ENCODE results near the gene SPATA17. TPM values are rescaled to one million over a fixed set of nuclear protein-coding genes. Genes with fewer than 3 reads are reported as not detected.
"Not testable (repeated sequence)": the region's sequence is repeated elsewhere in the genome, so short reads cannot be mapped to it uniquely, and the experiment has no call there.

SPATA17 gene
- total RNA-seq, 2 donors from 2014 or later: not detected

DNA sequence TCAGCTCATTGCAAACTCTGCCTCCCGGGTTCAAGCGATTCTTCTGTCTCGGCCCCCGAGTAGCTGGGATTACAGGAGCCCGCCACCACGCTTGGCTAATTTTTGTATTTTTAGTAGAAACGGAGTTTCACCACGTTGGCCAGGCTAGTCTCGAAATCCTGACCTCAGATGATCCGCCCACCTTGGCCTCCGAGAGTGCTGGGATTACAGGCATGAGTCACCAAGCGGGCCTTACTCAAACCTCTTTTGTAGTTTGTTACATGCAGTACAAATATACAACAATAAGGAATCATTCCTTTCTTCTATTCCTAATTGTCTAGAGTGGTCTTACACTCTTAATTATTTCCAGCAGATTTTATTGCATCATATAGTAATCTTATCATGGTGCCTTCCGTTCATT is 16.6 kb downstream of the SPATA17 start:
- Mint-ChIP-seq H3K27ac (no peak overlapping the region), H3K9me3 (no peaks in the 10 kb centered on the region), H3K4me3 (no peak overlapping the region), H3K36me3 (ENCODE audit: low read depth) (no peaks in the 10 kb centered on the region), H3K27me3 (peaks cover 9% of the 10 kb centered on the region), H3K4me1 (no peaks in the 10 kb centered on the region)
- no peak for ATAC-seq (replicated peaks)

DNA sequence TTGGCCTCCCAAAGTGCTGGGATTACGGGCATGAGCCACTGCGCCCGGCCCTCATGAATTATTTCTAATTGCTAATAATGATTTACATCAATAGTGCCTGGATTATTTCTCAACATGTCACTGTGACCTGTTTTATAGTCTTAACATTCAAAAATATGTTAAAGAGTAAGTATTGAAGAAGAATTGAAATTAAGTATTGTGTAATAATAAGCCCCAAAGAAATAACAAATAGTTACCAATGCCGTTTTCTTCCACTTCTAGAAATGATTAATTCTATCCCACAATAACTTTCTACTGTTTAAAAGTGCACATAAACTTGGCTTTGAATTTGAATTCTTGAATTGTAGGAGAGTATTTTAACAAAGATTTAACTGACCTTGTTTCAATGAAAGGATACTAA is 19.5 kb downstream of the SPATA17 start:
- no peak for ATAC-seq (replicated peaks)
- Mint-ChIP-seq H3K27ac (no peak overlapping the region), H3K36me3 (ENCODE audit: low read depth) (no peaks in the 10 kb centered on the region), H3K4me1 (no peaks in the 10 kb centered on the region), H3K9me3 (no peaks in the 10 kb centered on the region), H3K4me3 (no peak overlapping the region), H3K27me3 (peaks cover 3% of the 10 kb centered on the region)

DNA sequence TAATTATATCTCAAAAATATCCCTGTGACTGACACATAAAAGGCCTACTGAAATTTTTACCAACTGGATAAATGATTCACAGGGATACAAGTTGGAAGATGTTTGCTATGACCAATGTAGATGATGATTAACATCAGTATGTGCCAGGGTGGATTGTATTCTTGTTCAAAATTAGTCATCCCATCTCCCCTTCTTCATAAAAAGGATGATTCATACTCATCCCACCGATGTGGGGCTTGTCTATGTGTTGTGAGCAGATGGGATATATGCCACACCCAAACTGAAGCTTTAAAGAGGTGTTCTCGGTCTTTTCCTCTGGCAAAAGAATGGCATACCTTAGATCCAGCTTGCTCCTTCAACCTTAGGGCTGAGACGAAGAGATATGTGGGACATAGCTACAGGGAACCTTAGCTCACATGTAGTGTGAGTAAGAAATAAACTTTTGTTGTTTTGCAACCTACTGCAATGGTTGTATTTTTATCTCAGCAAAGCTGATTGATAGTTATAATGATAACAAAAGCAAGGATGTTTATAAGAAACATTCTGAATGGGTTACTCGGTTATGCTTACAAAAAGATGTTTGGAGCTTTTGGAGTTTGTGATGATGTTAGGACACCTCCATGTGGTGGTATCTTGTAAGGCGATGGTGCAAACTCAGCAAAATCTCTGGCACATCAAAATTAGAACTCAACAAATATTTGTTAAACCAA is 29.4 kb downstream of the SPATA17 start:
- no peaks in the 10 kb centered on the region for H3K36me3 Mint-ChIP-seq (ENCODE audit: low read depth)
- no peaks in the 10 kb centered on the region for H3K4me1 Mint-ChIP-seq
- H3K4me3 Mint-ChIP-seq: no peak overlapping the region
- H3K27ac Mint-ChIP-seq: no peak overlapping the region
- ATAC-seq (replicated peaks): peak; percentile 52
- no peaks in the 10 kb centered on the region for H3K9me3 Mint-ChIP-seq
- H3K27me3 Mint-ChIP-seq: no peaks in the 10 kb centered on the region

DNA sequence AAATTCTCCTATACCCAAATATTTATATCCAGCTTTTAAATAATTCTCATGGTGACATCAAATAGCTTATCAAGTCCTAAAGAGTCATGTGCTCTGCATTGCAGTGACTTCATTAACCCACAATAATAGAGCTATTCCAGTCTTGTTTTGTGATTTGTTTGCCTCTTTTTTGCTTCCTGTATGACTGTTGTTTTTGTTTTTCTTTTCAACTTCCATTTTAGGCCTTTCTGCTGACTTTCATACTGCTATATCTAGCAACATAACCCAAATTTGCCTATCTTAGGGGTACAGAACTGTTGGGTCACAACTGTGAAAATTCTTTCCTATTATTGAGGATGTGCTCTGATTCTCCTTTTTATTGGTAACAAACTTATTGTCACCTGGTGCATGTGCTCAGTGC is 30.3 kb downstream of the SPATA17 start:
- Mint-ChIP-seq H3K27ac (no peak overlapping the region), H3K4me3 (no peak overlapping the region), H3K4me1 (no peaks in the 10 kb centered on the region), H3K27me3 (no peaks in the 10 kb centered on the region), H3K36me3 (ENCODE audit: low read depth) (no peaks in the 10 kb centered on the region), H3K9me3 (no peaks in the 10 kb centered on the region)
- no peak for ATAC-seq (replicated peaks)

DNA sequence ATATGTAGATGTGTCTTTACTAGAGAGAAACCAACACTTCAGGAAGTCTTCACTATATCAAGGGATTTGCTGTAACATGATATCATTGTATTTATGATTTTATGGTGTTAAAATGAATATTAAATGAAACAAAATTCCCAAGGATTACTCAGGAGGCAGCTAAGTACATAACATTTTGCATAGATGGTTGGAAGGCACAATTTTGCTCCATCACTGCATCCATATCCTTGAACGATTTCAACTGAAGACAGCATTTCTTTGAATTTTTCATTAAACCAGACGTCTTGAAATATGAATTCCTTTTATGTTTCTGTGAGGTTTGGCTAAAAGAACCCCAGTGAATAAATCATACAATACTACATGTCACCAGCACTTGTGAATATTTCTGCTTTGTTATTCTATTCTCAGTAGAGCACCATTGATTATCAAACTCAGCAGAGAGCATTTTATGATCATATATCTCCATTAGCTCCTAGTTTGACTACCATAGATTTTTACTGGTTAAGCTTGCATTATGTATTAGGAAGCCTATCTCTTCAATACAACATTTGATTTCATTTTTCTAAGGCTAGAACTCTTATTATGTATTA is 37.3 kb downstream of the SPATA17 start:
- Mint-ChIP-seq H3K36me3 (ENCODE audit: low read depth) (no peaks in the 10 kb centered on the region), H3K27ac (no peak overlapping the region), H3K27me3 (peaks cover 13% of the 10 kb centered on the region), H3K4me3 (no peak overlapping the region), H3K4me1 (no peaks in the 10 kb centered on the region), H3K9me3 (no peaks in the 10 kb centered on the region)
- ATAC-seq (replicated peaks): no peak

DNA sequence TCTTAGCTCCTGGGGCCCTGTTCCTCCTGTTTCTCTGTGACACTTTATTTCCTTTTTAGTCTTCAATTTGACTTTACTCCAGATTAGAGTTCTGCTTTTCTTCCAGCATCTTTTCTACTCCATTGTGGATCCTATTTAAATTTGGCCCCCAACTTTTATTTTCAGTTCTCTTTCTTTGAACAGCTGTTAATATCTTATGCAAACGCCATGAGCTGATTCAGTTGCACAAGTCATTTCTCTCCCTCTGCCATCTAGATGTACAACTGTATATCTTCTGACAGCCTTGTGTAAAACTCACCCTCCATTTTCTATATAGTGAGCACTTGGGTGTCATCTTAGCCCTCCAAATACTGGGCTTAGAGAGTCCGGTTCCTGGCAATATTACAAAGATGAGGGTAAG is 42.2 kb downstream of the SPATA17 start:
- Mint-ChIP-seq H3K9me3 (no peaks in the 10 kb centered on the region), H3K4me1 (no peaks in the 10 kb centered on the region), H3K27me3 (peaks cover 17% of the 10 kb centered on the region), H3K36me3 (ENCODE audit: low read depth) (no peaks in the 10 kb centered on the region), H3K4me3 (no peak overlapping the region), H3K27ac (no peak overlapping the region)
- ATAC-seq (replicated peaks): no peak

DNA sequence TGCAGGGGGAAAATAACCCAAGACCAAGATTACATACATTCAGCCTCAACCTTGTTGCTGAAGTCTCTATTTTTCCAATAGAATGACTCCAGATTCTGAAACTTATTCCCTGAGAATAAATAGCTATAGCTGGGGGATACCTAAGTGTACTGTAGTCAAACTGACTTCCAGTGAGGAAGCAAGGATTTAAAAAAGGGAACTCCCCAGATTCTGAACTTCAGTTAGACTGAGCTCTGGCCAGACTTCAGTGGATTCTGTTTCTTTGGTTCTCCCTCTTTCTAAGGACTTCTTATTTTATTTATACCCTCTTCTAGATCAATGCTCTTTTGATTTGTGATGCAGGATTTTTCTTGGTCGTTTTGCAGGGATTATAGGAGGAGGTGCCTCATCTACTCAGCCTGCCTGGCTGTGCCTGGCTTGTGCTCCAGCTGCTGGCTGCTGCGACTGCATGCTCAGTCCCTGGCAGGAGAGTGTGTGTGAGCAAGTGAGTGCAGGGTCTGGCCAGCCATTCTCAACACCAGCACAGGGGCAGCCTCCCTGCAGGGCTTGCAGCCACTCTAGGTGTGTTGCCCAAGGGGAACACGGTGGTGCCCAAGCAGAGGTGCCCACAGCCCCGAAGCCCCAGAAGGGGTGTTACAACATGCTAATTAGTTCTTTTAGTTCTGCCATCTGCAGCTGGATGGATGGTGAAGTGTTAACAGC is 43.0 kb downstream of the SPATA17 start:
- Mint-ChIP-seq H3K27me3 (peaks cover 18% of the 10 kb centered on the region), H3K4me3 (no peak overlapping the region), H3K4me1 (no peaks in the 10 kb centered on the region), H3K9me3 (no peaks in the 10 kb centered on the region), H3K27ac (no peak overlapping the region), H3K36me3 (ENCODE audit: low read depth) (no peaks in the 10 kb centered on the region)
- no peak for ATAC-seq (replicated peaks)

DNA sequence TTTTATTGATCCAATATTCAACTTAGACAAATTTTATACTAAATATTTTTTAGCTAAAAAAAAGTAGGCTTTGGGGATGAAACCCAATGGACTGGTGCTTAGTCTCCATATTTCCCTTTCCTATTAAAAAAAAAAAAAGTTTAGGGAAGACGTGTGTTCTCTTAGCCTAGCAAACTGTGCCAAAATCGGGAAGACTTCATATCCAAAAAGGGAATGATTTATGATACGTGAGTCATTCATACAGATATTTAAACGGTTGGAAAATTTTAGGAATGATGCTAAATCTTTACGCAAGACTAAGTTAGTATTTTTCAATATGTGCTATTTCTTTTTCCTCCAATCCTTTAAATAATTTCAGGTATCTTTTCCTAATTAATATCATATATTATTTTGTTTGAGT is 50.7 kb downstream of the SPATA17 start:
- Mint-ChIP-seq H3K4me3 (no peak overlapping the region), H3K27me3 (peaks cover 3% of the 10 kb centered on the region), H3K4me1 (no peaks in the 10 kb centered on the region), H3K9me3 (no peaks in the 10 kb centered on the region), H3K36me3 (ENCODE audit: low read depth) (no peaks in the 10 kb centered on the region), H3K27ac (no peak overlapping the region)
- no peak for ATAC-seq (replicated peaks)

DNA sequence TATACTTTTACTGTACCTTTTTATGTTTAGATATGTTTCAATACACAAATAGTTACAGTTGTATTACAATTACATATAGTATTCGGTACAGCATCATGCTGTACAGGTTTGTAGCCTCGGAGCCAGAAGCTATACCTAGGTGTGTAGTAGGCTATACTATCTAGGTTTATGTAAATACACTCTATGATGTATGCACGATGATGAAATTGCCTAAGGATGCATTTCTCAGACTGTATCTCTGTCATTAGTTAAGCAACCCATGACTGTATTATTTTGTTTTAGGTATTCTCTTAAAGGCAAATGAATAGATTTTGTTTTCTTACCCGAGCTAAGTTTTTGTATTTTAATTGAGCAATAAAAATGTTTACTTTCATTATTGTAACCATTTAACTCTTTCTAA is 56.4 kb downstream of the SPATA17 start:
- Mint-ChIP-seq H3K27me3 (no peaks in the 10 kb centered on the region), H3K4me3 (no peak overlapping the region), H3K27ac (no peak overlapping the region), H3K36me3 (ENCODE audit: low read depth) (no peaks in the 10 kb centered on the region), H3K9me3 (no peaks in the 10 kb centered on the region), H3K4me1 (no peaks in the 10 kb centered on the region)
- ATAC-seq (replicated peaks): no peak

DNA sequence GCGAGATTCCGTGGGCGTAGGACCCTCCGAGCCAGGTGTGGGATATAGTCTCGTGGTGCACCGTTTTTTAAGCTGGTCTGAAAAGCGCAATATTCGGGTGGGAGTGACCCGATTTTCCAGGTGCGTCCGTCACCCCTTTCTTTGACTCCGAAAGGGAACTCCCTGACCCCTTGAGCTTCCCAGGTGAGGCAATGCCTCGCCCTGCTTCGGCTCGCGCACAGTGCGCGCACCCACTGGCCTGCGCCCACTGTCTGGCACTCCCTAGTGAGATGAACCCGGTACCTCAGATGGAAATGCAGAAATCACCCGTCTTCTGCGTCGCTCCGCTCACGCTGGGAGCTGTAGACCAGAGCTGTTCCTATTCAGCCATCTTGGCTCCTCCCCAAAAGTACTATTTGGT is 65.0 kb downstream of the SPATA17 start:
- H3K27ac Mint-ChIP-seq; H3K4me1 Mint-ChIP-seq; H3K9me3 Mint-ChIP-seq; H3K27me3 Mint-ChIP-seq; H3K36me3 Mint-ChIP-seq (ENCODE audit: low read depth); H3K4me3 Mint-ChIP-seq; ATAC-seq (replicated peaks): not testable (repeated sequence)

DNA sequence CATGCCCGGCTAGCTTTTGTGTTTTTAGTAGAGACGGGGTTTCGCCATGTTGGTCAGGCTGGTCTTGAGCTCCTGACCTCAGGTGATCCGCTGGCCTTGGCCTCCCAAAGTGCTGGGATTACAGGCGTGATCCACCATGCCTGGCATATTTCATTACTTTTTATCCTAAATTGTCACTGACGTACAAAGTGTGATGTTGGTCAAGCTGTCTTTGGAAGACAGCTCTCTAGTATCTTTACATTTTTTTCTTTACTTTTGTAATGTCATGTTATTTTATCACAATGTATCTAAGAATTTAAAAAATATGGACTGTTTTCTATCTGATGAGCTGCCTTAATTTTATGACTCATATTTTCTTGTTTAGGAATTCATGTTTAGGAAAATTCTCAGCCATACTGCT is 72.2 kb downstream of the SPATA17 start:
- Mint-ChIP-seq H3K27me3 (peaks cover 4% of the 10 kb centered on the region), H3K27ac (no peak overlapping the region), H3K36me3 (ENCODE audit: low read depth) (no peaks in the 10 kb centered on the region), H3K4me3 (no peak overlapping the region), H3K9me3 (peaks cover 3% of the 10 kb centered on the region), H3K4me1 (no peaks in the 10 kb centered on the region)
- ATAC-seq (replicated peaks): no peak

DNA sequence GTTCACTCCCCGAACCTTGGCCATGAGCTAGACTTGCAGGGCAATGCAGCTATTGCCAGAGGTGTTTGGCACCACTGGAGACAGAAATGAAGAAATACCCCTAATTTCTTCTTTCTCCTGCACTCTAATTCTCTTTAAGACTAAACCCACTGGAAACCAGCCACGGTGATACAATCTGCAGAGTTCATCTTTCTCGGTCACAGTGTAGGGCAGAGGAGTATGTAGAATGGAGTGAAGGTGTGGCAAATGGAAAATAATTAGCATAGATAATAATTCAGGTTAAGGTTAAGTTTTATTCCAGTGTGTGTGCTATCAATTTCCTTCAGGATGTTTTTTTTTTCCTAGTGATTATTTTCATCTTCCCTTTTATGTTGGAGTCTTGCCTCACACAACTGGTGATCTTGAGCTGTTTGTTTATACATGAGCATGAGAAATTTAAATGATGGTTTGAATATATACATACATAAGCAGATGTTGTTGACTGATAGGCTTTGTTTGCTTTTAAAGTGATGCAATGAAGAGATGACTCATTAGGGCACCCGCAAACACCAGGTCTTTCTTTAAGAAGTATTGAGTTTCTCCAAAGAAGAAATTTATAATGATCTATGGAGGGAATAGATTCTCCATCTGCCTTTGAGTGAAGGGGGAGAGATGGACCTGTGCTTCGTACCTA is 81.9 kb downstream of the SPATA17 start:
- no peak overlapping the region for H3K4me3 Mint-ChIP-seq
- peaks cover 3% of the 10 kb centered on the region for H3K9me3 Mint-ChIP-seq
- peaks cover 17% of the 10 kb centered on the region for H3K27me3 Mint-ChIP-seq
- ATAC-seq (replicated peaks): no peak
- H3K27ac Mint-ChIP-seq: no peak overlapping the region
- H3K4me1 Mint-ChIP-seq: no peaks in the 10 kb centered on the region
- H3K36me3 Mint-ChIP-seq (ENCODE audit: low read depth): no peaks in the 10 kb centered on the region

DNA sequence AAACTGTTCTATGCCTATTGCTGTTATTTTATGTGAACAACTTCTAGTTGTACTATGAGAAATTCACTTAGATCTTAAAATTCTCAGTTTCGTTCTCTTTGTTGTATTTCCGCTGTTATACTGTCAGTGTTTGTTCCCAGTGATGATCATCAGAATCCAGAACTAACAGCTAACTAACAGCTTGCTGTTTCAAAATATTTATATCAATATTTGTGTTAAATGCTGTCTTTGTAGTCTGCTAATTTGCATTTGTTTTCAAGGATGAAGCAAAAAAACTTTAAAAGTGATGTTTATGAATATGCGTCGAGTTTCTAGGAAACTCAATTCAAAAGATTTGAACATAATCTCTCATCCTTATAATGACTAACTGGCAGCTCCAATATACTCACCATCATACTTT is 84.5 kb downstream of the SPATA17 start:
- peaks cover 3% of the 10 kb centered on the region for H3K9me3 Mint-ChIP-seq
- H3K4me3 Mint-ChIP-seq: no peak overlapping the region
- no peak for ATAC-seq (replicated peaks)
- no peaks in the 10 kb centered on the region for H3K4me1 Mint-ChIP-seq
- H3K36me3 Mint-ChIP-seq (ENCODE audit: low read depth): no peaks in the 10 kb centered on the region
- H3K27ac Mint-ChIP-seq: no peak overlapping the region
- H3K27me3 Mint-ChIP-seq: peaks cover 14% of the 10 kb centered on the region

DNA sequence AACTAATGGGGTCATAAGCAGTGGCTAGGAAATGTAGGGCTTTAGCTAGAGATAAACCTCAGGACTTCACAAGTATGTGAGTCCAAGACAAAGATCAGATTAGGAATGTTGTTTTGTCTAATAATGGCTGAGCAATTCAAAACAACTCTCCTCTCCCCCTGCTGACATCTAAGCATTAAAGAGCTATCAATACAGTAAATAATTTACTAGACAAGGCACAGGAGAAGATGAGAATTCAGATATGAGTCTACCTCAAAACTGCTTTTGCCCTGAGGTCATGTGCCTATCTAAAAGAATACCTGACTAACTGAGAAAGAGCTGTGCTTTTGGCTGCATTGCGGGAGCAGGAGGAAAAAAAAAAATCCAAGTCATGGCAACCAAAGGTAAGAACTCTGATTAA is 86.8 kb downstream of the SPATA17 start:
- Mint-ChIP-seq H3K9me3 (peaks cover 3% of the 10 kb centered on the region), H3K27ac (no peak overlapping the region), H3K4me1 (no peaks in the 10 kb centered on the region), H3K36me3 (ENCODE audit: low read depth) (no peaks in the 10 kb centered on the region), H3K4me3 (no peak overlapping the region), H3K27me3 (peaks cover 13% of the 10 kb centered on the region)
- no peak for ATAC-seq (replicated peaks)

DNA sequence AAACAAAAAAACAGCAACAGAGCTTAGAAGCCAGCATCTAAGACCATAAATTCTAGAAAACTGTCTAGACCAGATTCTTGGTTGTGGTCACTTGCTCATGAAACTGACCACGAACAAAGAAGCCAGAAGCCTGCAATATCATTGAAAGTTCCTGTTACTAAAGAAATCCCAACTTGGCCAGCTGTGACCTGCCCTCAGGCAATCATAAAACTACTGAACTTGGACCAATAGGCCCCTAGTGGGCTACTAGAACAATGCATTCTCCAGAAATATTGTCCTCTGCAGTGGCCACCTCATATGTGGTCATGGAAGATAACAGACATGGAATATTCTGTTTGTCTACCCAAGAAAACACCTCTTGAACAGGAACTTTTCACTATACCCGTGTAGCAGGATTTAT is 87.7 kb downstream of the SPATA17 start:
- H3K27ac Mint-ChIP-seq: no peak overlapping the region
- H3K4me1 Mint-ChIP-seq: no peaks in the 10 kb centered on the region

More for the DNA sequence above, 87.7 kb downstream of the SPATA17 start:
- Mint-ChIP-seq H3K9me3 (peaks cover under 1% of the 10 kb centered on the region), H3K36me3 (ENCODE audit: low read depth) (no peaks in the 10 kb centered on the region), H3K4me3 (no peak overlapping the region), H3K27me3 (peaks cover 5% of the 10 kb centered on the region)
- ATAC-seq (replicated peaks): no peak
